Endothelial cell (in vitro differentiated cells): ENCODE measurements around the gene GABPB1. TPM values are rescaled to one million over a fixed set of nuclear protein-coding genes. Genes with fewer than 3 reads are reported as not detected.

Experiments used
- DNase-seq: peaks from one replicate; pipeline ENCODE4 v3.0.0; 2021; ENCODE audit warnings: low spot score
- H3K27ac Mint-ChIP-seq: one replicate; pipeline ENCODE4 v1.8.0; 2021; ENCODE audit warnings: mixed read lengths, inconsistent platforms; ENCODE audit not compliant: unreplicated experiment
- H3K27me3 Mint-ChIP-seq: one replicate; pipeline ENCODE4 v1.8.0; 2021; ENCODE audit warnings: mild to moderate bottlenecking, moderate library complexity, mixed read lengths, inconsistent platforms; ENCODE audit not compliant: unreplicated experiment
- H3K36me3 Mint-ChIP-seq: one replicate; pipeline ENCODE4 v1.8.0; 2021; ENCODE audit warnings: mild to moderate bottlenecking, low read depth, mixed read lengths, inconsistent platforms; ENCODE audit not compliant: unreplicated experiment
- H3K4me1 Mint-ChIP-seq: one replicate; pipeline ENCODE4 v1.8.0; 2021; ENCODE audit warnings: mild to moderate bottlenecking, mixed read lengths, inconsistent platforms; ENCODE audit not compliant: unreplicated experiment
- H3K4me3 Mint-ChIP-seq: one replicate; pipeline ENCODE4 v1.8.0; 2021; ENCODE audit warnings: mild to moderate bottlenecking, mixed read lengths, inconsistent platforms; ENCODE audit not compliant: unreplicated experiment
- H3K9me3 Mint-ChIP-seq: one replicate; pipeline ENCODE4 v1.8.0; 2021; ENCODE audit warnings: mixed read lengths, inconsistent platforms; ENCODE audit not compliant: unreplicated experiment
- total RNA-seq: library from RNA; stranded (reverse); fragmentation: NEBNext Ultra II Directional; extraction: Animal tissue kit (Norgen Biotek cat#: 25700); gene quantifications from one replicate; pipeline ENCODE4 v1.2.1, GENCODE V29; 2021; ENCODE audit not compliant: unreplicated experiment
- TF ChIP-seq, protein P1 (sequence below): fragments of 200-600 bp; sonication (generic); IDR thresholded peaks from one replicate; pipeline ENCODE4 v1.5.0; 2021; ENCODE audit warnings: antibody characterized with exemption; ENCODE audit not compliant: unreplicated experiment

Gene GABPB1
- total RNA-seq, 1 donor from 2014 or later: 58.5 TPM

DNA sequence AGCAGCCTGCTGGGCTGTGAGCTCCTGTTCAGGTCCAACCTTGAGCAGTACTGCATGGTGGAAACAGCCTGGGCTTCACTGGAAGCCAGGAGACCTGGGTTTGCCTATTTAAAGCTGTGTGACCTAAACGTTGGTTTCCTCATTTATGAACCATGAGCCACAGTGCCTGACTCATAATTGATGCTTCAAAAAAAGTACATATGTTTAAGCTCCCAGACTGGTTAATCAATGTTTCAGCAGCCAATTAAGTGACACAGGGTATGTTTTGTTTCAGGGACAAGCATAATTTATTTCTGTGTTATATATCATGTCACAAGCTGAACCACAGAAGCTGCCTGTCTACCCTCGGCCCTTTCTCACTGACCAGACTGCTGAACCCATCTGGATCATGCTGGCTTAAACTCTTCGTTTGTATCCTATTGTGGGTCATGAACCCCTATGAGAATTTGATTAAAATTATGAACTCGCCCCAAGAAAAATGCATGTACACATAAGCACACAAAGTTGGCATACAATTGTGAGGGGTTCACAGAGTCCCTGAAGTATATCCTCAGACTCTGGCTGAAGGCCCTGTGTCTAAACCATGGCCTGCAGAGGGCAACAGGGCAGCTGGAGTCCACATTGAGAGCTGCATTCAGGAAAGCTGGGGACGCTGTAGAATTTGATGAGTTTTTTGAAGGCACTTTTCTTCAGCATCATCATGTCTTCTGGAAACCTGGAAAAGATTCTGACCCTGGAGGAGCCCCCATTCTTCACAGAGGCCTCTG lies 113.1 kb downstream of the GABPB1 start:
- Mint-ChIP-seq H3K4me1 (no peaks in the 10 kb centered on the region), H3K27me3 (no peaks in the 10 kb centered on the region), H3K9me3 (no peaks in the 10 kb centered on the region), H3K4me3 (no peak overlapping the region), H3K36me3 (no peaks in the 10 kb centered on the region), H3K27ac (no peak overlapping the region)
- no peak for DNase-seq
- TF ChIP-seq, protein P1, sequence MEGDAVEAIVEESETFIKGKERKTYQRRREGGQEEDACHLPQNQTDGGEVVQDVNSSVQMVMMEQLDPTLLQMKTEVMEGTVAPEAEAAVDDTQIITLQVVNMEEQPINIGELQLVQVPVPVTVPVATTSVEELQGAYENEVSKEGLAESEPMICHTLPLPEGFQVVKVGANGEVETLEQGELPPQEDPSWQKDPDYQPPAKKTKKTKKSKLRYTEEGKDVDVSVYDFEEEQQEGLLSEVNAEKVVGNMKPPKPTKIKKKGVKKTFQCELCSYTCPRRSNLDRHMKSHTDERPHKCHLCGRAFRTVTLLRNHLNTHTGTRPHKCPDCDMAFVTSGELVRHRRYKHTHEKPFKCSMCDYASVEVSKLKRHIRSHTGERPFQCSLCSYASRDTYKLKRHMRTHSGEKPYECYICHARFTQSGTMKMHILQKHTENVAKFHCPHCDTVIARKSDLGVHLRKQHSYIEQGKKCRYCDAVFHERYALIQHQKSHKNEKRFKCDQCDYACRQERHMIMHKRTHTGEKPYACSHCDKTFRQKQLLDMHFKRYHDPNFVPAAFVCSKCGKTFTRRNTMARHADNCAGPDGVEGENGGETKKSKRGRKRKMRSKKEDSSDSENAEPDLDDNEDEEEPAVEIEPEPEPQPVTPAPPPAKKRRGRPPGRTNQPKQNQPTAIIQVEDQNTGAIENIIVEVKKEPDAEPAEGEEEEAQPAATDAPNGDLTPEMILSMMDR: no peak

DNA sequence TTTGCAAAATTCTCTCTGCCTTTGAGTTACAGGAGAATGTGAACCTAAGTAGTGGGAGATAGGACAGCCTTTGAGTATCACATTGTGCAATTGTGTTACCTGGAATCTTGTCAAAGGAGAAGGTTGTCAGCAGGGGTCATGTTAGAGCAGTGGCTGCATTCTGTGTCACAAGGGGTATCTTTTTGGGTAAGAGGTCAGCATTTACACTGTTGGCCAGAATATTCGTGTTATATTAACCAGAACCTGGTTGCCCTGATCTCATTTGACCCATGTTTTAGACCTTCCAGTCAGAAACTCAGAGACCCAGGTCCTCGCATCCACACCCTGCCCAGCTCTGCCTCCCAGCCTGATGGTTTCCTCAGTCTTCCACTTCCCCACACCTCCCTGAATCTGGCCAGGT lies 116.7 kb downstream of the GABPB1 start:
- no peaks in the 10 kb centered on the region for H3K27me3 Mint-ChIP-seq
- DNase-seq: no peak
- H3K36me3 Mint-ChIP-seq: no peaks in the 10 kb centered on the region
- TF ChIP-seq, protein P1: no peak
- H3K4me3 Mint-ChIP-seq: no peak overlapping the region
- H3K4me1 Mint-ChIP-seq: no peaks in the 10 kb centered on the region
- H3K9me3 Mint-ChIP-seq: no peaks in the 10 kb centered on the region
- no peak overlapping the region for H3K27ac Mint-ChIP-seq

DNA sequence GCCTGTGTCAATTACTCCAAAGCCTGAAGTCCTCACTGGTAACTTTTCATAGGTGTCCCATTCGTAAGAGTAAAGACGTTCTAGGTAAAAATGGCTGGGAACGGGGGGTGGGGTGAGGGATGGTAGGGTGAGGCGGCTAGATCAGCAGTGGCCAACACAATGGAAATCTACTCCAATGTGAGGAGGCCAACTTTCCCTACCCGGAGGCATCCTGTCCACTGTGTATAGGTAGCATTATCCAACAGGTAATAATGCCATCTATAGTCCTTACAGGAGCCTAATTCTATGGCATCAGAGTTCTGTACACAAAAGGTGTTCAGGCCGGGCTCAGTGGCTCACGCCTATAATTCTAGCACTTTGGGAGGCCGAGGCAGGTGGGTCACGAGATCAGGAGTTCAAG lies 118.6 kb downstream of the GABPB1 start:
- H3K27me3 Mint-ChIP-seq: no peaks in the 10 kb centered on the region

DNA sequence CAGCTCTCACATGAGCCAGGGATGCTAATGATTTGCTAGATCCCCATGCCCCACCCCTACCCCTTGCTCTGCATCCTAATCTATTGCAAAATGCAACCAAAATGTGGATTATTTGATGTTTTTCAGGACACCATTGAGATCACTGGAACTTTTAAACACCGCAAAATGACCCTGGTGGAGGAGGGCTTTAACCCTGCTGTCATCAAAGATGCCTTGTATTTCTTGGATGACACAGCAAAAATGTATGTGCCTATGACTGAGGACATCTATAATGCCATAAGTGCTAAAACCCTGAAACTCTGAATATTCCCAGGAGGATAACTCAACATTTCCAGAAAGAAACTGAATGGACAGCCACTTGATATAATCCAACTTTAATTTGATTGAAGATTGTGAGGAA lies 119.2 kb downstream of the GABPB1 start:
- H3K27me3 Mint-ChIP-seq: no peaks in the 10 kb centered on the region

More for the DNA sequence above, 118.6 kb downstream of the GABPB1 start:
- DNase-seq: no peak
- TF ChIP-seq, protein P1: no peak
- Mint-ChIP-seq H3K4me1 (no peaks in the 10 kb centered on the region), H3K4me3 (no peak overlapping the region), H3K9me3 (no peaks in the 10 kb centered on the region), H3K36me3 (no peaks in the 10 kb centered on the region), H3K27ac (no peak overlapping the region)

DNA sequence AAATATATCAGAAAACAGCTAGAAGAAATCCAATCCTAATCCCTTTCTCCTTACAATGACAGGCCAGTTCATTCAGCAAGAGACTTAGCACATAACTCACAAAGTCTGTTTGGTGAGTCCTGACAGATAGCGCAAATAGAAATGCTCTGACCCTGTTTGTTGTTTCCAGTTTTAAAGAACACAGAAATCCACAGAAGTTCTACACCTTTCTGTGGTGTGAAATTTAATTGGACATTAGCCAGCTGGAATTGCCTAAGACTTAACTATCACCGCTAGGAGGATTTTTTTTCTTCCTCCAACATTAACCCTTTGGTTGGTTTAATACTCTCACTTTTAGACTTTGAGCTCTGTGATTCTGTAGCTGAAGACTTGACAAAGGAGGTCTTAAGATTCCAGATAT lies 120.2 kb downstream of the GABPB1 start:
- no peaks in the 10 kb centered on the region for H3K27me3 Mint-ChIP-seq
- H3K36me3 Mint-ChIP-seq: no peaks in the 10 kb centered on the region
- no peaks in the 10 kb centered on the region for H3K9me3 Mint-ChIP-seq
- no peak overlapping the region for H3K4me3 Mint-ChIP-seq
- H3K27ac Mint-ChIP-seq: no peak overlapping the region
- no peaks in the 10 kb centered on the region for H3K4me1 Mint-ChIP-seq
- TF ChIP-seq, protein P1: no peak
- DNase-seq: no peak

More for the DNA sequence above, 119.2 kb downstream of the GABPB1 start:
- no peak overlapping the region for H3K4me3 Mint-ChIP-seq
- no peaks in the 10 kb centered on the region for H3K36me3 Mint-ChIP-seq
- TF ChIP-seq, protein P1: no peak
- no peak for DNase-seq
- H3K27ac Mint-ChIP-seq: no peak overlapping the region
- no peaks in the 10 kb centered on the region for H3K9me3 Mint-ChIP-seq
- H3K4me1 Mint-ChIP-seq: no peaks in the 10 kb centered on the region
